Measurements from ENCODE around the gene NXPH3.

DNA sequence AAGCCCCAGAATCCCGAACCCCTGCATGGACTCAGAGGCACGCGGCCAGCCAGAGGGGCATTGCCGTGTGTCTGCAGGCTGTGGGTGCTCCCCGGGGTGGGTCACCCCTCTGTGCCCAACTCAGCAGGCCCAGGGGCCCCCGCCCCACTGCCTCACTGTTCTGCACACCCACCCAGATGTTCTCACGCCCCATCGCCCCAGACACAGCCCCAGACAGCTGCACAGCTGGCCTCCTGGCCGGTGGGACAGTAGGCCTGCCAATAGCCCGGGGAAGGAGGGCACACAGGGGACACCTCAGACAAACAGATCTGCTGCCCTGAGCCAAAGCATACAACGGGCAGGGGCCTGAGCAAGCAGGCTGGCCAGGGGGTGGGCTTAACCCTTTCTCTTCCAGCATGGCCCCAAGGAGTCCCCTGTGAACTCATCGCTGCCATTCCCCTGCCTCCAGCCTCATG lies 27.6 kb upstream of the NXPH3 start:
- TF ChIP-seq, protein P1, sequence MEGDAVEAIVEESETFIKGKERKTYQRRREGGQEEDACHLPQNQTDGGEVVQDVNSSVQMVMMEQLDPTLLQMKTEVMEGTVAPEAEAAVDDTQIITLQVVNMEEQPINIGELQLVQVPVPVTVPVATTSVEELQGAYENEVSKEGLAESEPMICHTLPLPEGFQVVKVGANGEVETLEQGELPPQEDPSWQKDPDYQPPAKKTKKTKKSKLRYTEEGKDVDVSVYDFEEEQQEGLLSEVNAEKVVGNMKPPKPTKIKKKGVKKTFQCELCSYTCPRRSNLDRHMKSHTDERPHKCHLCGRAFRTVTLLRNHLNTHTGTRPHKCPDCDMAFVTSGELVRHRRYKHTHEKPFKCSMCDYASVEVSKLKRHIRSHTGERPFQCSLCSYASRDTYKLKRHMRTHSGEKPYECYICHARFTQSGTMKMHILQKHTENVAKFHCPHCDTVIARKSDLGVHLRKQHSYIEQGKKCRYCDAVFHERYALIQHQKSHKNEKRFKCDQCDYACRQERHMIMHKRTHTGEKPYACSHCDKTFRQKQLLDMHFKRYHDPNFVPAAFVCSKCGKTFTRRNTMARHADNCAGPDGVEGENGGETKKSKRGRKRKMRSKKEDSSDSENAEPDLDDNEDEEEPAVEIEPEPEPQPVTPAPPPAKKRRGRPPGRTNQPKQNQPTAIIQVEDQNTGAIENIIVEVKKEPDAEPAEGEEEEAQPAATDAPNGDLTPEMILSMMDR (IDR thresholded peaks at IDR 0.05; ENCODE audit: low read depth, low read length), result no peak
- no peak for TF ChIP-seq EZH2phosphoT487 (IDR thresholded peaks at IDR 0.05; ENCODE audit: low read depth)
